H1 (cell line): Measurements from ENCODE around the gene KRT1. TPM values are rescaled to one million over a fixed set of nuclear protein-coding genes. Genes with fewer than 3 reads are reported as not detected.

Experiments used
- CREB1 ChIP-seq: IDR thresholded peaks from 2 replicates; pipeline ENCODE4 v1.6.1; 2012; ENCODE audit warnings: inconsistent platforms
- CTBP2 ChIP-seq: IDR thresholded peaks from 2 replicates; pipeline ENCODE4 v1.7.0; 2011; ENCODE audit warnings: borderline replicate concordance, mild to moderate bottlenecking, moderate library complexity, mixed read lengths, low read length; ENCODE audit not compliant: insufficient read depth, insufficient read length
- POLR2AphosphoS5 ChIP-seq: IDR thresholded peaks from 2 replicates; pipeline ENCODE4 v1.6.1; 2011; ENCODE audit warnings: low read depth, low read length
- SIX5 ChIP-seq: IDR thresholded peaks from 2 replicates; pipeline ENCODE4 v1.6.1; 2011; ENCODE audit warnings: mild to moderate bottlenecking, low read depth, low read length
- SP2 ChIP-seq: IDR thresholded peaks from 2 replicates; pipeline ENCODE4 v1.6.1; 2012; ENCODE audit warnings: mild to moderate bottlenecking, low read length, inconsistent platforms
- polyA plus RNA-seq, 7 experiments: library from polyadenylated mRNA; depleted of rRNA in 3 of 7; stranded (reverse) in 5 of 7; unstranded in 2 of 7; fragments of >200 nt in 5 of 7; fragments of 200-250 nt in 2 of 7; gene quantifications; 1 replicate in 5 of 7; 2 replicates in 1 of 7; 4 replicates in 1 of 7; pipeline versions ENCODE4 v1.2.1 to v1.2.3, GENCODE V29; 2011 to 2013; ENCODE audit warnings: missing spikeins in 2 of 7, mixed read lengths in 2 of 7
- total RNA-seq: library from RNA; stranded (reverse); fragmentation: NEBNext Ultra II Directional; extraction: Animal tissue kit (Norgen Biotek cat#: 25700); gene quantifications from 2 replicates; pipeline ENCODE4 v1.2.1, GENCODE V29; 2021
- TF ChIP-seq, protein P1 (sequence below): fragments of 300-600 bp; sonication (generic); IDR thresholded peaks from 2 replicates; pipeline ENCODE4 v1.7.1; 2012; ENCODE audit warnings: low read length, moderate library complexity, mild to moderate bottlenecking, inconsistent platforms; ENCODE audit not compliant: insufficient replicate concordance

The KRT1 gene
- total and polyA plus RNA-seq, 2 of the 8 experiments (the other 6 are each of a cell fraction or from before 2014, with no cell fraction given) = not detected

DNA sequence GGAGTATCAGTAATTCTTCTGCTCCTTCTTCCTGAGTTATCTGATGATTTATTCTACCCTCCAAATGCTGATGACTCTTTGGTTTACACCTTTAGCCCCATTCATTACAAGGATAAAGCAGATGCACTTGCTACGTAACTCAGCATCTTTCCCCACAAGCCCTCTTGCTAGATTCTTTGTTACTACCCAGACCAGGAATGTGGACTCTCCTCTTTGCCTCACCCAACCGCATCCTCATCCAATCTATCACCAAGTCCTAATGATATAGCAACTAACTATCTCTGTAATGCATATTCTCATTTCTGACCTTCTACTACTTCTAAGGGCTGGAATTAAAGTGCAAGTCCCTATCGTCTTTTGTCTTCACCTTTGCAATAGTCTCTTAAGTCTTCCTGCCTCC, 9.2 kb downstream of the KRT1 start (continued):
- TF ChIP-seq, protein P1, sequence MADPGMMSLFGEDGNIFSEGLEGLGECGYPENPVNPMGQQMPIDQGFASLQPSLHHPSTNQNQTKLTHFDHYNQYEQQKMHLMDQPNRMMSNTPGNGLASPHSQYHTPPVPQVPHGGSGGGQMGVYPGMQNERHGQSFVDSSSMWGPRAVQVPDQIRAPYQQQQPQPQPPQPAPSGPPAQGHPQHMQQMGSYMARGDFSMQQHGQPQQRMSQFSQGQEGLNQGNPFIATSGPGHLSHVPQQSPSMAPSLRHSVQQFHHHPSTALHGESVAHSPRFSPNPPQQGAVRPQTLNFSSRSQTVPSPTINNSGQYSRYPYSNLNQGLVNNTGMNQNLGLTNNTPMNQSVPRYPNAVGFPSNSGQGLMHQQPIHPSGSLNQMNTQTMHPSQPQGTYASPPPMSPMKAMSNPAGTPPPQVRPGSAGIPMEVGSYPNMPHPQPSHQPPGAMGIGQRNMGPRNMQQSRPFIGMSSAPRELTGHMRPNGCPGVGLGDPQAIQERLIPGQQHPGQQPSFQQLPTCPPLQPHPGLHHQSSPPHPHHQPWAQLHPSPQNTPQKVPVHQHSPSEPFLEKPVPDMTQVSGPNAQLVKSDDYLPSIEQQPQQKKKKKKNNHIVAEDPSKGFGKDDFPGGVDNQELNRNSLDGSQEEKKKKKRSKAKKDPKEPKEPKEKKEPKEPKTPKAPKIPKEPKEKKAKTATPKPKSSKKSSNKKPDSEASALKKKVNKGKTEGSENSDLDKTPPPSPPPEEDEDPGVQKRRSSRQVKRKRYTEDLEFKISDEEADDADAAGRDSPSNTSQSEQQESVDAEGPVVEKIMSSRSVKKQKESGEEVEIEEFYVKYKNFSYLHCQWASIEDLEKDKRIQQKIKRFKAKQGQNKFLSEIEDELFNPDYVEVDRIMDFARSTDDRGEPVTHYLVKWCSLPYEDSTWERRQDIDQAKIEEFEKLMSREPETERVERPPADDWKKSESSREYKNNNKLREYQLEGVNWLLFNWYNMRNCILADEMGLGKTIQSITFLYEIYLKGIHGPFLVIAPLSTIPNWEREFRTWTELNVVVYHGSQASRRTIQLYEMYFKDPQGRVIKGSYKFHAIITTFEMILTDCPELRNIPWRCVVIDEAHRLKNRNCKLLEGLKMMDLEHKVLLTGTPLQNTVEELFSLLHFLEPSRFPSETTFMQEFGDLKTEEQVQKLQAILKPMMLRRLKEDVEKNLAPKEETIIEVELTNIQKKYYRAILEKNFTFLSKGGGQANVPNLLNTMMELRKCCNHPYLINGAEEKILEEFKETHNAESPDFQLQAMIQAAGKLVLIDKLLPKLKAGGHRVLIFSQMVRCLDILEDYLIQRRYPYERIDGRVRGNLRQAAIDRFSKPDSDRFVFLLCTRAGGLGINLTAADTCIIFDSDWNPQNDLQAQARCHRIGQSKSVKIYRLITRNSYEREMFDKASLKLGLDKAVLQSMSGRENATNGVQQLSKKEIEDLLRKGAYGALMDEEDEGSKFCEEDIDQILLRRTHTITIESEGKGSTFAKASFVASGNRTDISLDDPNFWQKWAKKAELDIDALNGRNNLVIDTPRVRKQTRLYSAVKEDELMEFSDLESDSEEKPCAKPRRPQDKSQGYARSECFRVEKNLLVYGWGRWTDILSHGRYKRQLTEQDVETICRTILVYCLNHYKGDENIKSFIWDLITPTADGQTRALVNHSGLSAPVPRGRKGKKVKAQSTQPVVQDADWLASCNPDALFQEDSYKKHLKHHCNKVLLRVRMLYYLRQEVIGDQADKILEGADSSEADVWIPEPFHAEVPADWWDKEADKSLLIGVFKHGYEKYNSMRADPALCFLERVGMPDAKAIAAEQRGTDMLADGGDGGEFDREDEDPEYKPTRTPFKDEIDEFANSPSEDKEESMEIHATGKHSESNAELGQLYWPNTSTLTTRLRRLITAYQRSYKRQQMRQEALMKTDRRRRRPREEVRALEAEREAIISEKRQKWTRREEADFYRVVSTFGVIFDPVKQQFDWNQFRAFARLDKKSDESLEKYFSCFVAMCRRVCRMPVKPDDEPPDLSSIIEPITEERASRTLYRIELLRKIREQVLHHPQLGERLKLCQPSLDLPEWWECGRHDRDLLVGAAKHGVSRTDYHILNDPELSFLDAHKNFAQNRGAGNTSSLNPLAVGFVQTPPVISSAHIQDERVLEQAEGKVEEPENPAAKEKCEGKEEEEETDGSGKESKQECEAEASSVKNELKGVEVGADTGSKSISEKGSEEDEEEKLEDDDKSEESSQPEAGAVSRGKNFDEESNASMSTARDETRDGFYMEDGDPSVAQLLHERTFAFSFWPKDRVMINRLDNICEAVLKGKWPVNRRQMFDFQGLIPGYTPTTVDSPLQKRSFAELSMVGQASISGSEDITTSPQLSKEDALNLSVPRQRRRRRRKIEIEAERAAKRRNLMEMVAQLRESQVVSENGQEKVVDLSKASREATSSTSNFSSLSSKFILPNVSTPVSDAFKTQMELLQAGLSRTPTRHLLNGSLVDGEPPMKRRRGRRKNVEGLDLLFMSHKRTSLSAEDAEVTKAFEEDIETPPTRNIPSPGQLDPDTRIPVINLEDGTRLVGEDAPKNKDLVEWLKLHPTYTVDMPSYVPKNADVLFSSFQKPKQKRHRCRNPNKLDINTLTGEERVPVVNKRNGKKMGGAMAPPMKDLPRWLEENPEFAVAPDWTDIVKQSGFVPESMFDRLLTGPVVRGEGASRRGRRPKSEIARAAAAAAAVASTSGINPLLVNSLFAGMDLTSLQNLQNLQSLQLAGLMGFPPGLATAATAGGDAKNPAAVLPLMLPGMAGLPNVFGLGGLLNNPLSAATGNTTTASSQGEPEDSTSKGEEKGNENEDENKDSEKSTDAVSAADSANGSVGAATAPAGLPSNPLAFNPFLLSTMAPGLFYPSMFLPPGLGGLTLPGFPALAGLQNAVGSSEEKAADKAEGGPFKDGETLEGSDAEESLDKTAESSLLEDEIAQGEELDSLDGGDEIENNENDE = no peak
- TF ChIP-seq CREB1 (no peak), SP2 (no peak), CTBP2 (no peak), POLR2AphosphoS5 (no peak), SIX5 (no peak)
